Cerebellar cortex (tissue), 1 donor: ENCODE data around the gene FRMD1.

Experiments used
- DNase-seq: peaks from one replicate; pipeline ENCODE4 v3.0.0-alpha.2; 2015; ENCODE audit warnings: low spot score

FRMD1 gene

GRCh38 chr6:168095716-168096250, 16.8 kb upstream of the FRMD1 start:
- no peak for DNase-seq

GRCh38 chr6:168095171-168095691, 16.2 kb upstream of the FRMD1 start:
- DNase-seq = no peak

GRCh38 chr6:168093634-168094033, 14.6 kb upstream of the FRMD1 start:
- no peak for DNase-seq

GRCh38 chr6:168093071-168093505, 14.1 kb upstream of the FRMD1 start:
- no peak for DNase-seq

- no peak for DNase-seq
Observed at GRCh38 chr6:168092541-168092940, 13.5 kb upstream of the FRMD1 start.

GRCh38 chr6:168091381-168092264, 12.6 kb upstream of the FRMD1 start:
- no peak for DNase-seq

GRCh38 chr6:168090706-168091105, 11.7 kb upstream of the FRMD1 start:
- no peak for DNase-seq

GRCh38 chr6:168090064-168090690, 11.2 kb upstream of the FRMD1 start:
- no peak for DNase-seq

- DNase-seq = no peak
Observed at GRCh38 chr6:168089186-168090063, 10.4 kb upstream of the FRMD1 start.

GRCh38 chr6:168088161-168089053, 9.4 kb upstream of the FRMD1 start:
- DNase-seq = no peak

- no peak for DNase-seq
Observed at GRCh38 chr6:168087436-168088160, 8.6 kb upstream of the FRMD1 start.

- no peak for DNase-seq
Observed at GRCh38 chr6:168086616-168087015, 7.6 kb upstream of the FRMD1 start.

GRCh38 chr6:168086066-168086465, 7.1 kb upstream of the FRMD1 start:
- DNase-seq = no peak

GRCh38 chr6:168084465-168085160, 5.6 kb upstream of the FRMD1 start:
- DNase-seq = no peak

GRCh38 chr6:168083514-168083885, 4.5 kb upstream of the FRMD1 start:
- no peak for DNase-seq

GRCh38 chr6:168082860-168083513, 4.0 kb upstream of the FRMD1 start:
- DNase-seq = no peak

GRCh38 chr6:168081858-168082546, 3.0 kb upstream of the FRMD1 start:
- DNase-seq = no peak

- no peak for DNase-seq
Observed at GRCh38 chr6:168080393-168081077, 1.5 kb upstream of the FRMD1 start.
